Lung (tissue), 12 donors: ENCODE measurements around the gene CDC42SE2. TPM values are rescaled to one million over a fixed set of nuclear protein-coding genes. Genes with fewer than 3 reads are reported as not detected.

Source experiments
- ATAC-seq: fragments of 200-7000 bp; cut with Tn5 transposase; one replicate; pipeline ENCODE4 v1.9.1; 2020; ENCODE audit warnings: moderate number of reproducible peaks; ENCODE audit not compliant: insufficient read depth, low FRiP score
- DNase-seq, 3 donors: peaks; one replicate each; pipeline ENCODE4 v3.0.0-alpha.2; 2013 to 2017
- H3K27ac ChIP-seq, 2 donors: one replicate each; pipeline ENCODE4 v1.5.1; 2013; ENCODE audit warnings: mild to moderate bottlenecking in 2 of 2, moderate library complexity in 2 of 2, control low read depth in 1 of 2, inconsistent platforms in 1 of 2, low read depth in 1 of 2, low read length in 1 of 2
- H3K27me3 ChIP-seq, 3 donors: one replicate each; pipeline ENCODE4 v1.5.1; 2013; ENCODE audit warnings: low read length in 2 of 3; ENCODE audit not compliant: control insufficient read depth in 3 of 3, insufficient read depth in 3 of 3
- H3K36me3 ChIP-seq, 4 donors: one replicate each; pipeline ENCODE4 v1.5.1; 2013; ENCODE audit warnings: low read length in 4 of 4, mild to moderate bottlenecking in 1 of 4, moderate library complexity in 1 of 4; ENCODE audit not compliant: control insufficient read depth in 4 of 4, insufficient read depth in 4 of 4
- H3K4me1 ChIP-seq, 5 donors: one replicate each; pipeline ENCODE4 v1.5.1; 2013; ENCODE audit warnings: low read length in 5 of 5, mild to moderate bottlenecking in 2 of 5, moderate library complexity in 1 of 5; ENCODE audit not compliant: control insufficient read depth in 5 of 5, insufficient read depth in 5 of 5
- H3K4me3 ChIP-seq: one replicate; pipeline ENCODE4 v1.5.1; 2013; ENCODE audit warnings: mild to moderate bottlenecking, control low read depth, moderate library complexity
- H3K9ac ChIP-seq, 2 donors: one replicate each; pipeline ENCODE4 v1.5.1; 2013; ENCODE audit warnings: low read length in 2 of 2, control low read depth in 1 of 2; ENCODE audit not compliant: insufficient read depth in 1 of 2
- H3K9me3 ChIP-seq, 4 donors: one replicate each; pipeline ENCODE4 v1.5.1; 2013; ENCODE audit warnings: low read length in 3 of 4, mild to moderate bottlenecking in 1 of 4, moderate library complexity in 1 of 4; ENCODE audit not compliant: control insufficient read depth in 4 of 4, insufficient read depth in 3 of 4
- CTCF ChIP-seq: IDR thresholded peaks from 2 replicates; pipeline ENCODE4 v1.5.1; 2012; ENCODE audit warnings: mild to moderate bottlenecking; ENCODE audit errors: control extremely low read depth, extremely low read depth
- WGBS, 2 donors: extraction: QIAGEN DNeasy Blood & Tissue Kit; methylation state at CpG; one replicate each; pipeline ENCODE4 v1.1.7; 2013; 5-methylcytosine and 5-hydroxymethylcytosine counted together
- polyA plus RNA-seq, 2 donors: library from polyadenylated mRNA; stranded (reverse); fragments of 200-250 nt; gene quantifications; one replicate each; pipeline ENCODE4 v1.2.1, GENCODE V29; 2013
- total RNA-seq, 2 donors: library from RNA; depleted of rRNA in 1 of 2; stranded (reverse); fragments of >200 nt in 1 of 2; gene quantifications; one replicate each; pipeline ENCODE4 v1.2.1, GENCODE V29; 2014 to 2021
- donor health status: control.
- donor health status: control.
- donor health status: Bipolar disorder and iron deficiency.
- donor health status: healthy.
- donor health status: DM: yes; HTN: yes; CAD: no.

Gene CDC42SE2
- total and polyA plus RNA-seq, 4 donors: 18.1 to 58.9 (median 28.4) TPM

- 0 to 1% methylated on average over 32 to 34 of the region's 34 CpGs for WGBS, 2 donors
- peak in 2 of 3 donors; percentile 40 to 50 for DNase-seq
Observed at GRCh38 chr5:131264451-131265099, 722 bp downstream of the CDC42SE2 start.

GRCh38 chr5:131265311-131265803 is 1.5 kb downstream of the CDC42SE2 start:
- no peak overlapping the region for H3K9ac ChIP-seq
- H3K4me3 ChIP-seq: no peak overlapping the region
- no peaks in the 10 kb centered on the region for H3K27me3 ChIP-seq
- TF ChIP-seq CTCF: peak; percentile 17
- peaks cover 0 to 19% (median 2%) of the 10 kb centered on the region in 5 donors for H3K4me1 ChIP-seq
- DNase-seq: peak in 2 of 3 donors; percentile 31 to 41
- no peaks in the 10 kb centered on the region for H3K9me3 ChIP-seq
- 8 to 16% methylated on average over 2 of the region's 2 CpGs for WGBS, 2 donors
- no peak for ATAC-seq
- no peak overlapping the region for H3K27ac ChIP-seq
- no peaks in the 10 kb centered on the region for H3K36me3 ChIP-seq

More at GRCh38 chr5:131264451-131265099, 722 bp downstream of the CDC42SE2 start:
- Histone ChIP-seq H3K9me3 (no peaks in the 10 kb centered on the region), H3K4me3 (peak overlapping the region; percentile 99), H3K4me1 (peaks cover 0 to 19% (median 2%) of the 10 kb centered on the region in 5 donors), H3K36me3 (no peaks in the 10 kb centered on the region), H3K9ac (peak overlapping the region in 1 of 2 donors; percentile 94), H3K27ac (peak overlapping the region; percentile 81 to 99), H3K27me3 (no peaks in the 10 kb centered on the region)
- peak; percentile 15 for ATAC-seq
- TF ChIP-seq CTCF: no peak

DNA sequence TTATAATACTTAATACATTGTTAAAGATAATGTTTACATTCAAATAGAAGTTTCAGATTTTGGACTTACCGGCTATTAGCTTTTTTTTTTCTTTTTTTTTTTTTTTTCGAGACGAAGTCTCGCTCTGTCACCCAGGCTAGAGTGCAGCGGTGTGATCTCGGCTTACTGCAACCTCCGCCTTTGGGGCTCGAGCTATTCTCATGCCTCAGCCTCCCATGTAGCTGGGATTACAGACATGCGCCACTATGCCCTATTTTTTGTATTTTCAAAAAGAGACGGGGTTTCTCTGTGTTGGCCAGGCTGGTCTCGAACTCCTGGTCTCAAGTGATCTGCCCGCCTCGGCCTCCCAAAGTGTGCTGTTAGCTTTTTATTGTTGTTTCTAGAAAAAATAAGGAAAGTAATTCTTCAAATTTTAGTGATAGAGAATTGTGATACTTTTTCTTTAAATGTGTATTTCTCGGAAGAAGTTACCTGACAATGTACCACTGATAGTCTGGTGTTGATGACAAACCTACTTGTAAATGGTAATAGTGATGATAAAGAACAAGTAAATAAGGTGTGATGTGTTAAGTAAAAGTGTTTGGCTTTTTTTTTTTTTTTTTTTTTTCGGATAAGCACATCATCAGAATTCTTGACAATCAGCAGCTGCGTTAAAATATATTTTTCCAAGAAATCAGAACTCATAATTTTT is 2.7 kb downstream of the CDC42SE2 start:
- Histone ChIP-seq H3K4me3 (no peak overlapping the region), H3K9me3 (no peaks in the 10 kb centered on the region), H3K27me3 (no peaks in the 10 kb centered on the region), H3K9ac (no peak overlapping the region), H3K4me1 (peaks cover 0 to 19% (median 2%) of the 10 kb centered on the region in 5 donors), H3K36me3 (peaks cover 0 to 2% (median 0%) of the 10 kb centered on the region in 4 donors), H3K27ac (no peak overlapping the region)
- ATAC-seq: no peak
- 80 to 82% methylated on average over 16 of the region's 16 CpGs for WGBS, 2 donors
- no peak for TF ChIP-seq CTCF
- no peak for DNase-seq
